Ascending aorta (tissue), 2 donors: ENCODE results near the gene KNTC1. TPM values are rescaled to one million over a fixed set of nuclear protein-coding genes. Genes with fewer than 3 reads are reported as not detected.
"Not testable (repeated sequence)": the region's sequence is repeated elsewhere in the genome, so short reads cannot be mapped to it uniquely, and the experiment has no call there.

Experiments
- DNase-seq, 2 donors: peaks; one replicate each; pipeline ENCODE4 v3.0.0-alpha.2; 2019; ENCODE audit warnings: low spot score in 2 of 2
- H3K27ac ChIP-seq, 2 donors: fragments of 200-600 bp; sonication (generic); one replicate each; pipeline ENCODE4 v1.5.1; 2016 to 2017; ENCODE audit warnings: mild to moderate bottlenecking in 1 of 2
- H3K27me3 ChIP-seq: fragments of 200-600 bp; sonication (generic); one replicate; pipeline ENCODE4 v1.5.1; 2017
- H3K36me3 ChIP-seq, 2 donors: fragments of 200-600 bp; sonication (generic); one replicate each; pipeline ENCODE4 v1.5.1; 2016
- H3K4me1 ChIP-seq, 2 donors: fragments of 200-600 bp; sonication (generic); one replicate each; pipeline ENCODE4 v1.5.1; 2016 to 2017; ENCODE audit warnings: mild to moderate bottlenecking in 1 of 2
- H3K4me3 ChIP-seq, 2 donors: fragments of 200-600 bp; sonication (generic); one replicate each; pipeline ENCODE4 v1.5.1; 2016 to 2017; ENCODE audit warnings: mild to moderate bottlenecking in 1 of 2
- H3K9me3 ChIP-seq, 2 donors: fragments of 200-600 bp; sonication (generic); one replicate each; pipeline ENCODE4 v1.5.1; 2016
- intact Hi-C: fragments of 100-400 bp; cut with DNase I; formaldehyde crosslinking; loops from one replicate; pipeline ENCODE4 v1.15.1; 2023
- total RNA-seq: library from RNA; depleted of rRNA; stranded (reverse); fragments of >200 nt; gene quantifications from one replicate; pipeline ENCODE4 v1.1.0, GENCODE V29; 2016
- TF ChIP-seq, protein P1 (sequence below), 3 experiments: fragments of 200-600 bp in 2 of 3; fragments of 450-650 bp in 1 of 3; sonication (generic) in 2 of 3; IDR thresholded peaks; one replicate each; pipeline ENCODE4 v1.5.1; 2016 to 2019; ENCODE audit warnings: antibody characterized with exemption in 3 of 3, mild to moderate bottlenecking in 1 of 3, moderate library complexity in 1 of 3

Gene KNTC1
- total RNA-seq, 1 donor from 2014 or later: 10.5 TPM

DNA sequence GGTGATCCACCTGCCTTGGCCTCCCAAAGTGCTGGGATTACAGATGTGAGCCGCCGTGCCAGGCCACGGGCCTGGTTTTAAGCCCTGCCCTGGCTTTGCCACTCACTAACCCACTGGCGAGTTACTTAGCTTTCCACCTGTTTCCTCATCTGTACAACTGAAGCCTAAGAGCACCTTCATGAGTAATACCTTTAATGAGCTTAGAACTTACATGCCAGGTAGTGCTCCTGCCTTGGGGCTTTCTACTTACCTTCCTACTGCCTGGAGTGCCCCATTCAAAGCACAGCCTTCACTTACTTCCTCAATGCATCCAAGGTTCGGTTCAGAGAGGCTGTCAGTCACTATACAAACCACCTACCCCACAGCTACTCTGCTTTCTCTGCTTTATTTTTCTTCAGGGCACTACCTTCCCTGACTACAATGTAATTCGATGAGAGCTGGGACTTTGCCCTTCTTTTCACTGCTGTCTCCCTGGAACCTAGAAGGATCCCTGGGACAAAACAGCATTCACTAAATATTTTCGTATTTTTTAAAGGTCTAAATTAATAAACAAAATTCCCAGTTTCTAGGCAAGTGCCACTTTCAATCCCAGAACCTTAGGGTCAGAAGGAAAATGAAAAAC is 40.1 kb upstream of the KNTC1 start:
- TF ChIP-seq, protein P1, sequence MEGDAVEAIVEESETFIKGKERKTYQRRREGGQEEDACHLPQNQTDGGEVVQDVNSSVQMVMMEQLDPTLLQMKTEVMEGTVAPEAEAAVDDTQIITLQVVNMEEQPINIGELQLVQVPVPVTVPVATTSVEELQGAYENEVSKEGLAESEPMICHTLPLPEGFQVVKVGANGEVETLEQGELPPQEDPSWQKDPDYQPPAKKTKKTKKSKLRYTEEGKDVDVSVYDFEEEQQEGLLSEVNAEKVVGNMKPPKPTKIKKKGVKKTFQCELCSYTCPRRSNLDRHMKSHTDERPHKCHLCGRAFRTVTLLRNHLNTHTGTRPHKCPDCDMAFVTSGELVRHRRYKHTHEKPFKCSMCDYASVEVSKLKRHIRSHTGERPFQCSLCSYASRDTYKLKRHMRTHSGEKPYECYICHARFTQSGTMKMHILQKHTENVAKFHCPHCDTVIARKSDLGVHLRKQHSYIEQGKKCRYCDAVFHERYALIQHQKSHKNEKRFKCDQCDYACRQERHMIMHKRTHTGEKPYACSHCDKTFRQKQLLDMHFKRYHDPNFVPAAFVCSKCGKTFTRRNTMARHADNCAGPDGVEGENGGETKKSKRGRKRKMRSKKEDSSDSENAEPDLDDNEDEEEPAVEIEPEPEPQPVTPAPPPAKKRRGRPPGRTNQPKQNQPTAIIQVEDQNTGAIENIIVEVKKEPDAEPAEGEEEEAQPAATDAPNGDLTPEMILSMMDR (IDR thresholded peaks at IDR 0.05): no peak
- intact Hi-C loops: no loop called here
- H3K4me3 ChIP-seq: no peak overlapping the region
- H3K36me3 ChIP-seq: peaks cover 83 to 91% of the 10 kb centered on the region in 2 donors
- DNase-seq: no peak
- no peaks in the 10 kb centered on the region for H3K4me1 ChIP-seq
- H3K9me3 ChIP-seq: no peaks in the 10 kb centered on the region
- H3K27me3 ChIP-seq: no peaks in the 10 kb centered on the region
- no peak overlapping the region for H3K27ac ChIP-seq

DNA sequence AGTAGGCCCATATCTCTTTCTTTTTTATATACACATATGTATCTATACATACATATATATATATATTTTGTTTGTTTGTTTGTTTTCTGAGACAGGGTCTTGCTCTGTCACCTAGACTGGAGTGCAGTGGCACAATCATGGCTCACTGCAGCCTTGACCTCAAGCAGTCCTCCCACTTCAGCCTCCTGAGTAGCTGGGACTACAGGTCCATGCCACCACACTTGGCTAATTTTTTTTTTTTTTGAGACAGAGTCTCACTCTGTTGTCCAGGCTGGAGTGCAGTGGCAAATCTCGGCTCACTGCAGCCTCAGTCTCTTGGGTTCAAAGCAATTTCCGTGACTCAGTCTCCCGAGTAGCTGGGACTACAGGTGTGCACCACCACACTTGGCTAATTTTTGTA is 39.2 kb upstream of the KNTC1 start:
- H3K27me3 ChIP-seq, H3K4me3 ChIP-seq, DNase-seq, H3K4me1 ChIP-seq, H3K27ac ChIP-seq, H3K9me3 ChIP-seq, intact Hi-C loops: not testable (repeated sequence)
- H3K36me3 ChIP-seq: peaks cover 82 to 93% of the 10 kb centered on the region in 2 donors

GRCh38 chr12:122489038-122489437 is 38.0 kb upstream of the KNTC1 start:
- Histone ChIP-seq H3K27ac (no peak overlapping the region), H3K27me3 (no peaks in the 10 kb centered on the region), H3K36me3 (peaks cover 72 to 87% of the 10 kb centered on the region in 2 donors), H3K4me3 (no peak overlapping the region), H3K4me1 (no peaks in the 10 kb centered on the region), H3K9me3 (no peaks in the 10 kb centered on the region)
- TF ChIP-seq, protein P1 (IDR thresholded peaks at IDR 0.05): no peak
- intact Hi-C loops: no loop called here
- no peak for DNase-seq

- intact Hi-C loops: no loop called here
- no peaks in the 10 kb centered on the region for H3K27me3 ChIP-seq
- H3K4me3 ChIP-seq: no peak overlapping the region
- TF ChIP-seq, protein P1 (IDR thresholded peaks at IDR 0.05): no peak
- H3K36me3 ChIP-seq: peaks cover 52 to 65% of the 10 kb centered on the region in 2 donors
- DNase-seq: no peak
- no peaks in the 10 kb centered on the region for H3K9me3 ChIP-seq
- H3K4me1 ChIP-seq: no peaks in the 10 kb centered on the region
- no peak overlapping the region for H3K27ac ChIP-seq
These were observed 35.1 kb upstream of the KNTC1 start for GRCh38 chr12:122491991-122492390.

DNA sequence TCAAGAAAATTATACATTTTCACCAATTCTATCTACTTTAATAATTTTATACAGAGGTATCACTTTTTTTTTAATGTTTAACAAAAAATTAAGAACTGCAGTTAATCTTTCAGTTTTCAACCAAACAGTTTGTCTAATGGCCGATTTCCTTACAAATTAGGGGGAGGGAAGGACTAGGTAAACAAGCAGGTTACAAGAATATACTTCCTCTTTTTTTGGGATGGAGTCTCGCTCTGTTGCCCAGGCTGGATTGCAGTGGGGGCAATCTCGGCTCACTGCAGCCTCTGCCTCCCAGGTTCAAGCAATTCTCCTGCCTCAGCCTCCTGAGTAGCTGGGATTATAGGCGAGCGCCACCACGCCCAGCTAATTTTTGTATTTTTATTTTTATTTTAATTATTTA is 33.8 kb upstream of the KNTC1 start:
- H3K4me1 ChIP-seq, DNase-seq, H3K4me3 ChIP-seq, H3K27ac ChIP-seq, intact Hi-C loops, H3K9me3 ChIP-seq, H3K27me3 ChIP-seq: not testable (repeated sequence)
- peaks cover 44 to 53% of the 10 kb centered on the region in 2 donors for H3K36me3 ChIP-seq

- no peaks in the 10 kb centered on the region for H3K9me3 ChIP-seq
- H3K27me3 ChIP-seq: no peaks in the 10 kb centered on the region
- intact Hi-C loops: no loop called here
- TF ChIP-seq, protein P1 (IDR thresholded peaks at IDR 0.05): no peak
- H3K4me3 ChIP-seq: no peak overlapping the region
- no peak overlapping the region for H3K27ac ChIP-seq
- peaks cover 7 to 9% of the 10 kb centered on the region in 2 donors for H3K4me1 ChIP-seq
- H3K36me3 ChIP-seq: peaks cover 34% of the 10 kb centered on the region in 2 donors
- DNase-seq: no peak
These were observed 31.8 kb upstream of the KNTC1 start for GRCh38 chr12:122495258-122495657.
